Fibroblast of peridontal ligament (primary cell): Measurements from ENCODE around the gene DNAI1.

ENCODE experiments used
- DNase-seq: peaks from one replicate; pipeline ENCODE4 v3.0.0-alpha.2; 2010; ENCODE audit errors: extremely low read depth

DNAI1 gene

DNA sequence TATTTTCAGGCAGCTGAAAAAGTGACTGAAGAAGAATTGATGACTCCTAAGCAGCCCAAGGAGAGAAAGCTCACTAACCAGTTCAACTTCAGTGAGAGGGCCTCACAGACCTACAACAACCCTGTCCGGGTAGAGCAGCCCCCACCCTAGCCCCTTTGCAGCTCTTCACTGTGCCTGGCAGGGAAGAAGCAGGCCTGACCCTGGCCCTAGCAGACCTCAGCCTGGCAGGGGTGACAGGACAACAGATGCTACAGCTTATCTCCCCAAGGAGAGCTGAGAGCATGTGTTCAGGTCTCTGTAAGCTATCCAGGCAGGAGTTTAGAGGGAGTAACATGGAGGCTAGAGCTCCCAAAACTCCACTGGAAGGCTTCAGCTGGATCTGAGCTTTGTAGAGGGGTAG, 31.8 kb downstream of the DNAI1 start:
- no peak for DNase-seq

DNA sequence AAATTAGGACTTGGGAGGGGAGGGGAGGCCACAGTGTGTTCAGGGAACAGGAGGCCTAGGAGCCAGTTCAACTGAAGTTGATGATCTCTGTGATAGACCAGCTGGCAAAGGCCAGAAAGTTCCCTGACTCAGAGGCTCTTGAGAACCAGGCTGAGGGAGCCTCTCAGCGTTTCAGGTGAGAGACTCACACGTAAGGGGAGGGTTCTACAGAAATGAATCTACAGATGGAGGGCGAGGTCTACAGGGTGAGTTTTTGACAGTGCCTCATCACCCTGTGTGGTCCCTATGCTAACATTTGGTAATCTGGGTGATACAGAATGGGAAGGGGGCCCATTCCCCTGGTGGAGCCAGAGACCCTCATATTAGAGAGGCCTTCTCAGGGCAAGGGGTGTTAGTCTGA, 32.2 kb downstream of the DNAI1 start:
- no peak for DNase-seq

DNA sequence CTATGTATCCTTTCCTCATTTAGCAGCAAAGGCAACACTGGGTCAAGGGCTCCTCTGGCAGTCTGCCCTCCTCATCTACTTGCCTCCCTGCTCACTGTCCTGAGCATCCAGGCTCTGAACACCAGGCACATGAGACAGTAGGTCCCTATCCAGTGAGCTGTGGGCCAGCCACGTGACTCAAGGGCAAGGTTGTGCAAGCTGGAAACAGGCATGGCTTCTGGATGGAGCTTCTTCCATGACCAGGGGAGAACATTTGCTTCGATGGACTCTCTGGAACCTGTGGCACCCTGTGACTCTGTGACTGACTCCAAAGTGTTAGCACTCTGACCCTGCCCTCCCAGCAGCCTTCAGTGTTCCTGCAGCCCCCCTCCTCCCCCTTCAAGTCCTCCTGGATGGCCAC, 33.0 kb downstream of the DNAI1 start:
- DNase-seq: no peak

DNA sequence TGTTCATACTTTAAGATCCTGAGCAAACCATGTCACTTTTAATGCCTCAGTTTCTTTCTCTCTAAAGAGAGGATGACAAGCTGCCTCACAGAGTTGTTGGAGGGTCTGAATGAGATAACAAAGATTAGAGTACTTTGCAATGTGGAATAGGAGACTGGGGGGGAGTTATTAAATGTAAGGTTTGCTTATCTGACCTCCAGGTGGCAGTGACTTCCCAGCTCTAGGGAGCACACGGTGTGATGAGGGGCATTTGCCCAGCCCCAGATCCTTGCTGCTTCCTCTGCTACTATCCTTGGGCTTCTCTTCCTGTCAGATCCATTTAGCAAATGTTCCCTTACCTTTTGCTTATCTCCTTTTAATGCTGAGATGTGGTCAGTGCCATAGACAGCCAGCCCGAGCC, 33.4 kb downstream of the DNAI1 start:
- no peak for DNase-seq

DNA sequence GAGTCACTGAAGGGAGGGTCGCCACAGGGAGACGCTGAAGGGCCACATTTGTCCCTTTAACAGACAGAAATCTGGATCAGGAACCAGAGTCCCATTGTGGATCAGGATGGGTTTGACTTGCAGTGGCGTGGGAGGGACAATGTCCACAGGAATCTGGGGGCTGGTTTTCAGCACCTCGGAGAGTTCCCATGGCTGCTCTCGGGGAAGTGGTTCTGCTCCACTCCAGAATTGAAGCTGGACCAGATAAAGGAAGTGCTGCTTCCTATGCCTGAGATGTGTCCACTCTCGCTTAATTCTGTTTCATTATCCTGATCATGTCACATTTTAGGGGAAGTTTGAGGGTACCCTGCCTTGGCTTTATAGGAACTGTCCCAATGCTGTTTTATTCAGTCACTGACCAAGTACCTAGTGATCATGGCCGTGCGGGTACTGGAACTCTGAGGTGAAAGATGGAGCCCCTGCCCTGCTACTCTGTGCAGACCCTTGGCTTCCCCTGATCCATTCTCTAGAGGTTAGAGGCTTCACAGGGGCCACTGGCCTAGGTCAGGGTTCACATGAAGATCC, 35.4 kb downstream of the DNAI1 start:
- DNase-seq: peak; percentile 51

DNA sequence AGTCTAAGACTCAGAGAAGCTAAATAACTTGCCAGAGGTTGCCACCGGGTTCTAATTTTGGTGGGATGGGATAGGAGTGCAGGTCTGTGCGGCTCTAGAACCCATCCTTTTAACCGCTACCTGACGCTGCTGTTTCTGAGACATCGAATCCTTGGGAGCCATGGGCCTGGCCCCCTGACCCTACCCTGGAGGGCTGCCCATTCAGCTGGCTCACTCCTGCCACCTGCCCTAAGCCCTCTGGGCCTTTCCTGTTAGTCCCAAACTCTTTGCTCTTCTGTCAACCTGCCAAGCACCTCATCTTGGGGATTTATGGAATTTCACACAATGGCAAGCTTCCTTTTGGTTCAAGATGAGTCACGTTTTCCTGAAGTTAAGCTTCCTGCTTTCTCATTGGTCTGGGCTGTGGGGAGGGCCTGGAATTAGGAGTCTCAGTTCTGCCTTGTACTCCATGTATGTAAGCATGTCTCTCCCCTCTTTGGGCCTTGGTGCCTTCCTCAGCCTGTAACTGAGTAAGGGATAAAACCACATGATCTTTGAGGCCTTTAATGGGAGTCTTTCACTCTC, 37.6 kb downstream of the DNAI1 start:
- DNase-seq: no peak

DNA sequence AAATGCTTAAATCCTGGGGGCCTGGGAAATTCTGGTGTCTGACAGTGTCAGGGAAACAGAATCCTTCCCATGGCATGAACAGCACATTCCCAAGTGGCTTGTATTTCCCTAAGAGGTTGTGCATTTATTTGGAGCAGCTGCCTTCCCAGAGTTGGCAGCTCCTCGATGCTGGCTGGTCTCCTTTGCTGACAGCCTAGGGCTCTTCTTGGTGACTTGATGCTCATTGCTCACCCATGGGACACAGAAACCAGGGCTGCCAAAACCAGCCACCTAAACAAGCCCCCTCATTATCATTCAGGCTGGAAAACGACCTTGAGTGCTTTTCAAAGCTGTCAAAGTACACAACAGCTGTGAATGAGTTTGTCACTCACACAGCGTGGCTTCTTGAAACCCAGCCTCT, 39.9 kb downstream of the DNAI1 start:
- DNase-seq: no peak

DNA sequence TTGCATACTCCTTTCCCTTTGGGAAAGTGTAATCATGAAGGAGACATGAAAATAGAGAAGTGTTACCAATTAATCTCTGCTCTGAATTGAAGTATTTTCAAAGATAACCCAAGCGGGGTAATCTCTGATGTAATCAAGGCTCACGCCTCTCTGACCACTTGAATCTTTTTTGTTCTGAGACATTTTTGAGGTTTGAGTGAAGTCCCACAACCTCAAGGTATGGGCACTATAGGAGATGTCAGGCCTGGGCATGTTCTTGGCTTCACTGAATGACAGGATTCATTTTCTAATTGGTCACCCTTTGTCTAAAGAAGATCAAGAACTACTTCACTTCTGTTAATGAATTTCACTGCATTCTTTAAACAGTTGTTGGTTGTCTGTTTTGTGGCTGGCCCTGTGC, 40.5 kb downstream of the DNAI1 start:
- no peak for DNase-seq

DNA sequence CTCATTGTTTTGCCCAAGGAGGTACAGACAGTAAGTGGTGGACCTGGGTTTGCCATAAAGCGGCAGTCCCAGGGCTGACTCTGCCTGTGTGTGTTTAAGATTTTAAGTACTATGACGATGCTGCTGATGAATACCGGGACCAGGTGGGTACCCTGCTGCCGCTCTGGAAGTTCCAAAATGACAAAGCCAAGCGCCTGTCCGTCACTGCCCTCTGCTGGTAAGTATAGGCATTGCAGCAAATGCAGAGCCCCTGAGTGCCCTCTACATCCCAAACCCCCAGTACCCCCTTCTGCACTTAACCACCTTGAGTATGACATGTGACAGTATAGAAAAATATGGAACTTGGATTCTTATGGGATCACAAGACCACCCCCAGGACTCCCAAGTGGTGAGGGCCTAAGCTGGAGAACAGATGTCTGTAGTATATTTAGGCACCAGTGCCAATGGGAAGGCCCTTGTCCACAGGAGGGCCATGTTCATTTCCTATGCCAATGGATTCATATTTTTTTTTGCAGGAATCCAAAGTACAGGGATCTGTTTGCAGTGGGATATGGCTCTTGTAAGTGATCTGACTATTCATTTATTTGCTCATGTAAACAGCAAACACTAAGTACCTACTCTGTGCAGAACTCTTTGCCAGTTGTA, 42.1 kb downstream of the DNAI1 start:
- DNase-seq: peak; percentile 38

DNA sequence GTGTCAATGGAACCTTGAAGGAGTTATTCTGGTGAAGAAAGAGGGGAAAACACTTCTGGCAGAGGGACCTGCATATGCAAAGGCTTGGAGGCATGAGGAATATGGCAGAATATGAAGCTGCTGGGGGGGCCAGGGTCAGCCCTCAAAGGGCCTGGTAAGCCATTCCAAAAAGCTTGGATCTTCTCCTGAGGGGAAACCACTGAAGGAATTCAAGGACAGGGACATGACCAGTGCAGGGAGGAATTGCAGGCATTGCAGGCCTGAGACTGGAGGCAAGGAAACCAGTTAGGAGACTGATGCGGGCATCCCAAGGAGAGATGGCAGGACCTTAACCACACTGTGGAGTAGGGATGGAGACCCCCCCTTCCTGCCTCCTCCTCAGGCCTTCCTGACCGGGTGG, 42.8 kb downstream of the DNAI1 start:
- DNase-seq: no peak

DNA sequence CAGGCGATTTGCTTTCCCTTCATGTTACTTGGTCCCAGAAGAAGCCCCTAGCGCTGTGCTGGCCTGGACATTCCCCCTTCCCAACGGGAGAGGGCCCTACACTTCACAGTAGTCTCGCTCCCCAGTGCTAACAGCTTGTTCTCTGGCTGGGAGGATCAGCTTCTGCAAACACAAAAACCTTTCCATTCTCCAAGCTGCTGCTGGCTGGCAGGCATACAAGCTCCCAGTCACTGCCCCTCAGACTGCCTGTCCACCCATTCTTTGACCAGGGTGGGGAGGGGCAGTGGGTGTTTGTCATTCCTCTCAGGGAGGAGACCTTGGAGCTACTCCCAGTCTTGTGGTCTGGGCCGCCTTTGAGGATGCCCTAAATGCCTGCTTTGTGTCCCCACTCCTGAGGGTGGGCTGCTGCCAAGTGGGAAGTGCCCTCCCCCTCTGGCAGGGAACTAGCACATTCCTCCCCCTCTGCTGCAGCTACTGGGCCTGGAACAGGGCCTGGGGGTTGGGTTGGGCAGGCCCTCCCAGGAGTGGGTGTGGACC, 43.4 kb downstream of the DNAI1 start:
- DNase-seq: peak; percentile 67

DNA sequence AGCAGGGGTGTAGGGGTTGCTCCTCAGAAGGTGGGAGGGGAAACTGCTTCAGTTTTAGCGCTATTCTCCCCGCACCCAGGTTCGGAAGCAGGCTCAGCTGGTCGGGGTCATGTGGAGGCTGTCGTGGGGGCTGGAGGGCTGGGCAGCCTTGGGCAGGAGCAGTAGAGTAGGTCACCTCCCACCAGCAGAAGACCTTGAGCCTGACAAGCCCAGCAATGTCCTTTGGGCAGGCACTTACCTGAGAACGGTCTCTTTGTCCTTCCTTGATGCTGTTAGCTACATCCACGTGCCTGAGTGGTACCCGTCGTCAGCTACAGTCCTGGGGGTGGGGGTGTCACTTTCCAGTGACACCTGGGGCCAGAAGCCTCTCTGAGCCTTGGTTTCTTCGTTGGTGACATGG, 43.9 kb downstream of the DNAI1 start:
- DNase-seq: no peak

DNA sequence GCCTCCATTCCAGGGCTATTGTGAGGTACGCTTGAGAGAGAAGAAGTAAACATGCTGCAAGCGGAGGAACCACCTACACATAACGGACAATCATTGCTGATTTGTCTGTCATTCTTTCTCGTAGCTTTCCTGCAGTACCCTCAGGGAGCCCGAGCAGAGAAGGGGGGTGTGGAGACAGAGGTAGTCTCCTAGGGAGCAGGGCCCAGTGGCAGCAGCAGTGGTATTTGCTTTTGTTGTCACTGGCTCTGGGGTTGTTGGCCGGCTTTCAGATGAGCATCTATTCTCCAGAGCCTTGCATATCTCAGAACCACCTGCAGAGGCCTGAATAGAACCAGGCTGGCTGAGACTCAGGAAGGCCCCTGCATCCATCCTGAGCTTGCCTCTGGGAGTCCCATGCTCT, 44.3 kb downstream of the DNAI1 start:
- DNase-seq: no peak

DNA sequence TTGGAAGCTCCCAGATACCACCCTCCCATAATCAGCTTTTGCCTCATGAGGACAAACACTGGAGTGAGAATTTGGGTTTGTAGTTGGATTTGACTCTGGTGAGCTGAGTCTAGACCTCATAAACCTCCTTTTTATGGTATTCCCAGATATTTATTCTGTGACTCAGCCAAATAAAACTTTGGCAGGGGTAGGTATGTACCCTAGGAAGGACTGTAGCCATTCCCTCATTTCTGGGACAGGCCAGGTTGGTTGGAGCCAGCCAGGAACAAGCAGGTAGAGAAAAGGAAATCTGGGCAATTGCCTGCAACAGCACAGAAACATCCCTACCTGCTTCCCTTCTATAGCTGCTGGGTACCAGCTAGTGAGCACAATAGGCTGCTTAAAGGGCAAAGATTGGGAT, 44.8 kb downstream of the DNAI1 start:
- DNase-seq: no peak

DNA sequence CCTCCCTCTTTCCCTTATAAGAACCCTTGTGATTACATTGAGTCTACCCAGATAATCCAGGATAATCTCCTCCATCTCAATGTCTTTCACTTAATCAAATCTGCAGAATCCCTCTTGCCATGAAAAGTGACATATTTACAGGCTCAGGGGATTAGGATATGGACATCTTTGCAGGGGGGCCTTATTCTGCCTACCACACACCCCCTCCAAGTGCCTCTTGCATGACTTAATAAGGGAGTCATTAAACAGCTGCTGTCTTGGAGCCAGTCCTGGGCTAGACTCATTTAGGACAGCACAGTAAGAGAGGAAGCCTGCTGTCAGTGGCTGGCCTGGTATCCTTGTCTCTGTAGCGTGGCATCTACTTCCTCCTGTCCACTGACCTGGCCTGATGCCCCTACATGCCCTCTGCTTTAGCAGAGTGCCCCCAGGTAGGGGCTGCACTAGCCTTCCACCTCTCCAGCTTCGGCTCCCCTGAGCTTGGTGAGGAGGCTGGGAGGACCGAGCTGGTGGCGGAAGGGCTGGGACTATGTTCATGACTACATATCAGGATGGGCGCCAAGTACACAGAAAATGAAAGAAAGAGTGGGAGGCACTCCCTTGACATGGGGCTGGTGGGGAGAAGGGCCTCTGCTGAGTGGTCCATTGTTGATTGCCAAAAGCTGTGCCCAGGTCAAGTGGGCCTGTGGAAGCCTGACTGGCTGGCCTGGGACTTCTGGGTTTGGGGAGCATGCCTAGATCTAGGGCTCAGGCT, 46.9 kb downstream of the DNAI1 start:
- DNase-seq: no peak

DNA sequence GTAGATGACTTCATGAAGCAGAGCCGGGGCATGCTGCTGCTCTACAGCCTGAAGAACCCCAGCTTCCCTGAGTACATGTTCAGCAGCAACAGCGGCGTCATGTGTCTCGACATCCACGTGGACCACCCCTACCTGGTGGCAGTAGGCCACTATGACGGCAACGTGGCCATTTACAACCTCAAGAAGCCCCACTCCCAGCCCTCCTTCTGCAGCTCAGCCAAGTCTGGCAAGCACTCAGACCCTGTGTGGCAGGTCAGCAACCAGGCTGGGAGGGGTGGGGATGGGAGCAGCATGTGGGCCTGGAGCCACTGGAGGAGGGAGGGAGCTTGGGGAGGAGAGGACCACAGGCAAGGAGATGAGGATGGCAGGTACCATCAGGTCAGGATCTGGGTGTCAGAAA, 48.0 kb downstream of the DNAI1 start:
- DNase-seq: no peak

DNA sequence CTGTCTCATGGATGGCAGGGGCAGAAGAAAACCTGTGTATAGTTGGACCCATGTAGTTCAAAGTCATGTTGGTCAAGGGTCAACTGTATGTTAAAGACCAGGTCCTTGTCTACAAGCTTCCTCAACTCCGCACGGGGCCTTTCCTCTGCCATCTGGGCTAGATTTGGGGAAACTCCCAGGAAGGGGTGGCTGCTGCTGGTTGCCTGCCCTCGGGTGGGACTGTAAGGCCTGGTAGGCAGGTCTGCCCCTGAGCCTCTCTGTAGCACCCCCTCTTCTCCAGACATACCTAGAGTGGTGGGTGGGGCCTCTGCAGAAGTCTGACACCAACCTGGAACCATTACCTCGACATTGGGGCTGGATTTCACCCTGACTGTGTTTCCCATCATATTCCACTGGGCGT, 49.0 kb downstream of the DNAI1 start:
- DNase-seq: no peak

DNA sequence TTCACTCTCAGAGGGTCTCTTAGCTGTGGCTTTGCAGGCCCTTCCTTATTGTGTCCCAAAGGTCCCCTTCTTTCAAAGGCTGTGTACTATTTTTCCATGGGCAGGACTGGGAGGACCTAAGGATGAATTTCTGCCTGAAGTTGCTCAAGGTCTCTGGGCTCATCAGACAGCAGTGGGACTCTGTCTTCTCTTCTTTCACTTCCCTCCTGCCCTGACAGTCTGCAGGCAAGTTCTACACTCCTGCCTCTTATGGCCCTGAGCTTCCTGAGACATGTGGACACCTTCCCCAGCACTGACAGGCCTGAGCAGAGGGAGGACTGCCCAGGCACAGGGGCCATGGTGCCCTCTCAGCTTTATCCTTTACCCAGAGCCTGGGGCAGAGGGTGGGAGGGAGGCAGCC, 49.4 kb downstream of the DNAI1 start:
- DNase-seq: no peak

DNA sequence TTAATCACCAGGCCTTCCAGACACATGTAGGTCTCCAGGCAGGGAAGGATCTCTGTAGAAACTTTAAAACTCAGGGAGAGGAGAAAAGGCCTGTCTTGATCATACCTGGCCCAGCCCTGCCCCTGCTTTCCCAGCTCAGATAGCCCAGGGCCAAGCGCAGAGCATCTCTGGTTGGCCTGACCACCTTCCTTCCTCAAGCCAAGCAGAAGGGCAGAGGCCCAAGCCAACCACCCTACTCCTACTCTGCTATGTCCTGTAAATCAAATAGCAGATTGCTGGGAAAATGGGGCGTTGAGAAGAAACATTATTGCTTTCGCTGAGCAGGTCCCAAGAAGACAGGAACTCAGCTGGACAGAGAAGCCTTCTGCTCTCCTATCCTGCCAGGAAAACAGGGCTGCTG, 49.9 kb downstream of the DNAI1 start:
- DNase-seq: no peak

DNA sequence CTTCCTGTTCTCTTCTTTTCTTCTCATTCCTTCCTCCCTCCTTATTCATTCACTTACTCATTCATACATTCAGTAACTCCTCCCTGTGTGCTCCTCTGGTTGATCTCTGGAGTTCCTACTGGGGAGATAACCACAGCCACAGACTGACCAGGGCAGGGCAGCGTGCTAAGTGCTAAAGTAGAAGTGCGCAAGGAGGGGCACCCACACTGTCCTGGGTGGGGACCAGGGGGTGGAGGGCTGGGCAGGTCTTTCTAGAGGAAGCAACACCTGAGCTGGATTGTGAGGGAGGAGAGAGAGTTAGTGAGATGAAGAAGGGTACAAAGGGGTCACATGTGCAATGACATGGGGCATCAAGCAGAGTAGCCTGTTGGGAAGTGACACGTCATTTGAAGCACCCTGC, 50.3 kb downstream of the DNAI1 start:
- DNase-seq: no peak

DNA sequence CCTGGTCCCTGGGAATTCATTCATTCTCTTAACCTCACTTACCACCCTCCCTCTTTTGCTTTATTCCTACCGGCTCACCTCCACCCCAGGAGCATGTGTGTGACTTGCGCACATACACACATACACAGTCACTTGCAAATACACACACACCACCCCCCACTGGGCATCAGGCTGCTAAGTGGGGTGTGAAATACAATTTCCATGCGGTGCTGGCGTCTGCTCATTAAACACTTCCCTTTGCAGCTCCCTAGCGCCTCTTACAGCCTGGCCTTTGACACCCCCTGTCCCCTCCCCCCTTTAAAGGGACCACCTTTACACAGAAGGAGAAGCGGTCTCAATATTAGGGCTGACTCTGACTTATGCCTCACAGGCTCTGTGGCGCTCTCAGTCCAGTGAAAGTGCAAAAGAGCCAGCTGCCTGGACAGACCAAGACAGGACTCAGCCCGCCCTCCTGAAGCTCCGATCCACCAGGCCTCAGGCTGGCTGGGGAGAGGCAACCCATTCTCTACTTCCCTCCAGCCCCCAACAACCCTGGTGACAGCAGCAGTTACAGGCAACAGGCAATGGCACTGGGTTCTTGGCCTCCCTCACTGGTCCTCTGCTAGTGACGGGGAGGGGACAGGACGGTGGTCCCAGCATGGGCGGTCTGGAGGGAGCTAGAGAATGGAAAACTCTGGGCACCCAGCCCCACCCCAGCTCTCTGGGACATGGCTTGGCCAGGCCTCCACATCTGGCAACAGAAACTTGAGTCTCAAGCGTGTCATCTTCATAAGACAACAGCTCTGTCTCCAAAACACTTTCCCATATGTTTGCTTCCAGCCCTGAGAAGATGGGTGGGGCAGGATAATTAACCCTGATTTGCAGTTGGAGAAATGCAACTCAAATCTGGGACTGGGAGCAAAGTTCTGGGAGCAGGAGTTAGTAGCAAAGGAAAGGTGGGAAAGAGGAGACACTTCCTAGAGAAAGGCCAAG, 52.2 kb downstream of the DNAI1 start:
- DNase-seq: no peak
